Neural cell (in vitro differentiated cells): ENCODE data around the gene ETNK2. TPM values are rescaled to one million over a fixed set of nuclear protein-coding genes. Genes with fewer than 3 reads are reported as not detected.

Source experiments
- H2AFZ ChIP-seq: fragments of 200-600, 300-800 bp; sonication (generic), shearing (Covaris generic); 2 replicates; pipeline ENCODE4 v1.6.0; 2014; ENCODE audit warnings: low read depth, mild to moderate bottlenecking, antibody characterized with exemption, low read length, moderate library complexity
- H3F3A ChIP-seq: fragments of 200-600 bp; shearing (Covaris generic); 2 replicates; pipeline ENCODE4 v1.6.1; 2016; ENCODE audit warnings: mild to moderate bottlenecking, moderate library complexity, mixed read lengths, antibody characterized with exemption, low read length; ENCODE audit not compliant: insufficient read depth, poor library complexity, severe bottlenecking
- H3K27ac ChIP-seq: fragments of 200-600, 300-800 bp; sonication (generic), shearing (Covaris generic); 2 replicates; pipeline ENCODE4 v1.5.1; 2014; ENCODE audit warnings: mild to moderate bottlenecking, low read length, moderate library complexity
- H3K27me3 ChIP-seq: fragments of 300-800, 200-600 bp; sonication (generic), shearing (Covaris generic); 2 replicates; pipeline ENCODE4 v1.6.0; 2014; ENCODE audit warnings: mild to moderate bottlenecking, low read depth, low read length, moderate library complexity; ENCODE audit not compliant: insufficient read depth
- H3K36me3 ChIP-seq: fragments of 300-800, 200-600 bp; sonication (generic), shearing (Covaris generic); 2 replicates; pipeline ENCODE4 v1.5.1; 2014; ENCODE audit warnings: mild to moderate bottlenecking, antibody characterized with exemption, low read length, moderate library complexity; ENCODE audit not compliant: insufficient read depth
- H3K4me2 ChIP-seq: fragments of 300-800, 200-600 bp; sonication (generic), shearing (Covaris generic); 2 replicates; pipeline ENCODE4 v1.6.0; 2014; ENCODE audit warnings: mild to moderate bottlenecking, low read length
- H3K4me3 ChIP-seq: fragments of 300-800, 200-600 bp; sonication (generic), shearing (Covaris generic); 2 replicates; pipeline ENCODE4 v1.5.1; 2014; ENCODE audit warnings: mild to moderate bottlenecking, low read length, moderate library complexity
- H3K79me2 ChIP-seq: fragments of 200-600 bp; shearing (Covaris generic); replicated peaks from 2 replicates; pipeline ENCODE4 v1.6.0; 2014; ENCODE audit warnings: mild to moderate bottlenecking, low read length, moderate library complexity; ENCODE audit not compliant: insufficient read depth
- H3K9ac ChIP-seq: fragments of 300-800, 200-600 bp; sonication (generic), shearing (Covaris generic); 2 replicates; pipeline ENCODE4 v1.6.1; 2016; ENCODE audit warnings: mild to moderate bottlenecking, low read length, mixed read lengths
- H3K9me2 ChIP-seq: fragments of 200-600 bp; shearing (Covaris generic); 2 replicates; pipeline ENCODE4 v1.6.1; 2016; ENCODE audit warnings: mild to moderate bottlenecking, low read length, mixed read lengths; ENCODE audit not compliant: insufficient read depth
- H3K9me3 ChIP-seq: fragments of 200-600, 300-800 bp; sonication (generic), shearing (Covaris generic); 2 replicates; pipeline ENCODE4 v1.6.1; 2016; ENCODE audit warnings: mild to moderate bottlenecking, mixed run types, low read length, moderate library complexity, mixed read lengths
- H4K20me1 ChIP-seq: fragments of 200-600 bp; shearing (Covaris generic); 2 replicates; pipeline ENCODE4 v1.6.1; 2016; ENCODE audit warnings: mild to moderate bottlenecking, mixed run types; ENCODE audit not compliant: insufficient read depth
- CTCF ChIP-seq: fragments of 450-650 bp; IDR thresholded peaks from 2 replicates; pipeline ENCODE4 v1.5.1; 2014; ENCODE audit warnings: antibody characterized with exemption, mild to moderate bottlenecking, moderate library complexity; ENCODE audit not compliant: poor library complexity, severe bottlenecking
- EP300 ChIP-seq: fragments of 450-650 bp; conservative IDR thresholded peaks from 2 replicates; pipeline ENCODE4 v1.6.1; 2014; ENCODE audit warnings: antibody characterized with exemption, mild to moderate bottlenecking, moderate library complexity; ENCODE audit not compliant: poor library complexity, severe bottlenecking
- EZH2 ChIP-seq: fragments of 200-600, 300-800 bp; shearing (Covaris generic), sonication (generic); IDR thresholded peaks from 2 replicates; pipeline ENCODE4 v1.6.1; 2014; ENCODE audit warnings: antibody characterized with exemption, low read length, borderline replicate concordance, mild to moderate bottlenecking; ENCODE audit not compliant: insufficient read depth, poor library complexity, severe bottlenecking
- MXI1 ChIP-seq: fragments of 450-650 bp; conservative IDR thresholded peaks from 2 replicates; pipeline ENCODE4 v1.6.1; 2014; ENCODE audit warnings: antibody characterized with exemption, mild to moderate bottlenecking; ENCODE audit not compliant: poor library complexity, severe bottlenecking
- POLR2AphosphoS5 ChIP-seq: IDR thresholded peaks from 2 replicates; pipeline ENCODE4 v1.6.1; 2012
- RAD21 ChIP-seq: fragments of 450-650 bp; conservative IDR thresholded peaks from 2 replicates; pipeline ENCODE4 v1.6.1; 2014; ENCODE audit warnings: antibody characterized with exemption, mild to moderate bottlenecking, moderate library complexity
- REST ChIP-seq: IDR thresholded peaks from 2 replicates; pipeline ENCODE4 v1.6.1; 2012; ENCODE audit warnings: borderline replicate concordance
- SMC3 ChIP-seq: fragments of 450-650 bp; conservative IDR thresholded peaks from 2 replicates; pipeline ENCODE4 v1.6.1; 2014; ENCODE audit warnings: antibody characterized with exemption, mild to moderate bottlenecking, moderate library complexity; ENCODE audit not compliant: poor library complexity
- TAF1 ChIP-seq: IDR thresholded peaks from 2 replicates; pipeline ENCODE4 v1.6.1; 2012; ENCODE audit warnings: low read depth
- polyA plus RNA-seq: library from polyadenylated mRNA; depleted of rRNA; stranded (reverse); fragments of >200 nt; gene quantifications from 2 replicates; pipeline ENCODE4 v1.2.3, GENCODE V29; 2014

ETNK2 gene
- polyA plus RNA-seq, 1 donor from 2014 or later: 26.7 TPM

- Histone ChIP-seq H4K20me1 (no peaks in the 10 kb centered on the region), H3F3A (no peaks in the 10 kb centered on the region), H3K9me3 (no peaks in the 10 kb centered on the region), H3K4me3 (no peak overlapping the region), H3K9ac (no peak overlapping the region), H3K9me2 (no peaks in the 10 kb centered on the region), H2AFZ (no peak overlapping the region), H3K27ac (no peak overlapping the region), H3K4me2 (no peak overlapping the region), H3K27me3 (peaks cover 10% of the 10 kb centered on the region), H3K36me3 (no peaks in the 10 kb centered on the region), H3K79me2 (no peaks in the 10 kb centered on the region)
- no peak for TF ChIP-seq TAF1
- peak; percentile 100 for TF ChIP-seq RAD21
- no peak for TF ChIP-seq MXI1
- TF ChIP-seq POLR2AphosphoS5: no peak
- no peak for TF ChIP-seq EZH2
- TF ChIP-seq REST: no peak
- TF ChIP-seq SMC3: peak; percentile 99
- no peak for TF ChIP-seq EP300
- TF ChIP-seq CTCF: peak; percentile 99
These were observed 10.7 kb upstream of the ETNK2 start for GRCh38 chr1:204162494-204163074.

GRCh38 chr1:204161609-204162493, 10.0 kb upstream of the ETNK2 start:
- Histone ChIP-seq H3K9me2 (no peaks in the 10 kb centered on the region), H3K9me3 (no peaks in the 10 kb centered on the region), H3K9ac (no peak overlapping the region), H3K79me2 (no peaks in the 10 kb centered on the region), H4K20me1 (no peaks in the 10 kb centered on the region), H3K4me2 (no peak overlapping the region), H3K27ac (no peak overlapping the region), H3K27me3 (peaks cover 11% of the 10 kb centered on the region), H3K36me3 (no peaks in the 10 kb centered on the region), H3K4me3 (no peak overlapping the region), H2AFZ (no peak overlapping the region), H3F3A (no peaks in the 10 kb centered on the region)
- TF ChIP-seq TAF1 (no peak), EZH2 (no peak), SMC3 (no peak), MXI1 (no peak), REST (no peak), EP300 (no peak), CTCF (no peak), POLR2AphosphoS5 (no peak), RAD21 (no peak)
